ENCODE results near the gene IPO11. TPM values are rescaled to one million over a fixed set of nuclear protein-coding genes. Genes with fewer than 3 reads are reported as not detected.

IPO11 gene
- total and polyA plus RNA-seq, 2 of the 13 experiments (the other 11 are each of a cell fraction or from before 2014, with no cell fraction given) = 13.9 to 24.4 TPM

- TF ChIP-seq ATM (IDR thresholded peaks at IDR 0.05; ENCODE audit: borderline replicate concordance) (no peak), KDM2A (CRISPR knock-in tag; IDR thresholded peaks at IDR 0.05; ENCODE audit: borderline replicate concordance, low read depth) (peak; percentile 27; the same call in 1 of the 2 replicates), ZNF263 (CRISPR knock-in tag; IDR thresholded peaks at IDR 0.05) (peak; percentile 91), ZKSCAN5 (CRISPR knock-in tag; IDR thresholded peaks at IDR 0.05) (no peak), ZNF451 (CRISPR knock-in tag; IDR thresholded peaks at IDR 0.05) (no peak), KLF6 (CRISPR knock-in tag; IDR thresholded peaks at IDR 0.05) (no peak), ZGPAT (CRISPR knock-in tag; IDR thresholded peaks at IDR 0.05) (no peak), RNF2 (conservative IDR thresholded peaks at IDR 0.05; ENCODE audit: low read depth) (no peak), ZNF644 (CRISPR knock-in tag; IDR thresholded peaks at IDR 0.05; ENCODE audit: low read depth) (0 out of 2 replicates have a peak, but pooled peaks have one; percentile 55), LCORL (IDR thresholded peaks at IDR 0.05) (no peak), LCORL (CRISPR knock-in tag; IDR thresholded peaks at IDR 0.05) (0 out of 2 replicates have a peak, but pooled peaks have one; percentile 50), CTCF (CRISPR knock-in tag; IDR thresholded peaks at IDR 0.05) (peak; percentile 63), ZNF7 (CRISPR knock-in tag; IDR thresholded peaks at IDR 0.05) (no peak), ZNF709 (CRISPR knock-in tag; IDR thresholded peaks at IDR 0.05) (no peak)
- TF ChIP-seq, protein P1, sequence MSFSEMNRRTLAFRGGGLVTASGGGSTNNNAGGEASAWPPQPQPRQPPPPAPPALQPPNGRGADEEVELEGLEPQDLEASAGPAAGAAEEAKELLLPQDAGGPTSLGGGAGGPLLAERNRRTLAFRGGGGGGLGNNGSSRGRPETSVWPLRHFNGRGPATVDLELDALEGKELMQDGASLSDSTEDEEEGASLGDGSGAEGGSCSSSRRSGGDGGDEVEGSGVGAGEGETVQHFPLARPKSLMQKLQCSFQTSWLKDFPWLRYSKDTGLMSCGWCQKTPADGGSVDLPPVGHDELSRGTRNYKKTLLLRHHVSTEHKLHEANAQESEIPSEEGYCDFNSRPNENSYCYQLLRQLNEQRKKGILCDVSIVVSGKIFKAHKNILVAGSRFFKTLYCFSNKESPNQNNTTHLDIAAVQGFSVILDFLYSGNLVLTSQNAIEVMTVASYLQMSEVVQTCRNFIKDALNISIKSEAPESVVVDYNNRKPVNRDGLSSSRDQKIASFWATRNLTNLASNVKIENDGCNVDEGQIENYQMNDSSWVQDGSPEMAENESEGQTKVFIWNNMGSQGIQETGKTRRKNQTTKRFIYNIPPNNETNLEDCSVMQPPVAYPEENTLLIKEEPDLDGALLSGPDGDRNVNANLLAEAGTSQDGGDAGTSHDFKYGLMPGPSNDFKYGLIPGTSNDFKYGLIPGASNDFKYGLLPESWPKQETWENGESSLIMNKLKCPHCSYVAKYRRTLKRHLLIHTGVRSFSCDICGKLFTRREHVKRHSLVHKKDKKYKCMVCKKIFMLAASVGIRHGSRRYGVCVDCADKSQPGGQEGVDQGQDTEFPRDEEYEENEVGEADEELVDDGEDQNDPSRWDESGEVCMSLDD (CRISPR knock-in tag; IDR thresholded peaks at IDR 0.05; ENCODE audit: borderline replicate concordance) = peak; percentile 55; the same call in 1 of the 2 replicates
- TF ChIP-seq, protein P2, sequence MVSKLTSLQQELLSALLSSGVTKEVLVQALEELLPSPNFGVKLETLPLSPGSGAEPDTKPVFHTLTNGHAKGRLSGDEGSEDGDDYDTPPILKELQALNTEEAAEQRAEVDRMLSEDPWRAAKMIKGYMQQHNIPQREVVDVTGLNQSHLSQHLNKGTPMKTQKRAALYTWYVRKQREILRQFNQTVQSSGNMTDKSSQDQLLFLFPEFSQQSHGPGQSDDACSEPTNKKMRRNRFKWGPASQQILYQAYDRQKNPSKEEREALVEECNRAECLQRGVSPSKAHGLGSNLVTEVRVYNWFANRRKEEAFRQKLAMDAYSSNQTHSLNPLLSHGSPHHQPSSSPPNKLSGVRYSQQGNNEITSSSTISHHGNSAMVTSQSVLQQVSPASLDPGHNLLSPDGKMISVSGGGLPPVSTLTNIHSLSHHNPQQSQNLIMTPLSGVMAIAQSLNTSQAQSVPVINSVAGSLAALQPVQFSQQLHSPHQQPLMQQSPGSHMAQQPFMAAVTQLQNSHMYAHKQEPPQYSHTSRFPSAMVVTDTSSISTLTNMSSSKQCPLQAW (CRISPR knock-in tag; IDR thresholded peaks at IDR 0.05) = 0 out of 2 replicates have a peak, but pooled peaks have one; percentile 22
- TF ChIP-seq, protein P3, sequence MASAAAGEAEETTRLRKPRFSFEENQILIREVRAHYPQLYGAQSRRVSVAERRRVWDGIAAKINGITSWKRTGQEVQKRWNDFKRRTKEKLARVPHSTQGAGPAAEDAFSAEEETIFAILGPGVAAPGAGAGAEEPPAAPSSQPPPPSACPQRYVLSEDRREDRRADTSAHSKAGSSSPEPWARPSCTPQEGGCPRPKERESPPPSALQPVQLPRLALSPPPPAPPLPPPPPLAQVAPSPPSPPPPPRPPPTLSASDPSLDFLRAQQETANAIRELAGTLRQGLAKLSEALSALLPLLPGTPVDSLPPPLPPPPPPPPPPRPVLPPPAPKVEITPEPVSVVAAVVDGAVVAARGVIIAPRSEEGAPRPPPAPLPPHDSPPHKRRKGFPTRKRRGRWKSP (CRISPR knock-in tag; IDR thresholded peaks at IDR 0.05) = 0 out of 2 replicates have a peak, but pooled peaks have one; percentile 27
- TF ChIP-seq, protein P4, sequence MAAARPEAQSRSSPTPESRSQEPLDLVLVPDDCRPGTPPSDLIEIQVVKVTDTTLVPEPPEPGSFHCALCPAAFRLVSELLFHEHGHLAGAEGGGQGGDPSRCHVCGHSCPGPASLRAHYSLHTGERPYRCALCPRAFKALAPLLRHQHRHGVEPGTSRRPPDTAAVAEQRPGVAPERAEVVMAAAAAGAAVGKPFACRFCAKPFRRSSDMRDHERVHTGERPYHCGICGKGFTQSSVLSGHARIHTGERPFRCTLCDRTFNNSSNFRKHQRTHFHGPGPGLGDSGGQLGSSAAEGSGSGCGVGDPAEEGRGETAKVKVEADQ (CRISPR knock-in tag; IDR thresholded peaks at IDR 0.05; ENCODE audit: borderline replicate concordance) = no peak
Measured at GRCh38 chr5:62661126-62661525, 248.6 kb downstream of the IPO11 start (continued).

Data from HepG2 (cell line).